NCI-H146 (cell line): ENCODE results near the gene PDHB.
"Not testable (repeated sequence)": the region's sequence is repeated elsewhere in the genome, so short reads cannot be mapped to it uniquely, and the experiment has no call there.

Experiments used
- DNase-seq: peaks from one replicate; lab custom pipeline; 2025; lab: John Stamatoyannopoulos, UW

PDHB gene

DNA sequence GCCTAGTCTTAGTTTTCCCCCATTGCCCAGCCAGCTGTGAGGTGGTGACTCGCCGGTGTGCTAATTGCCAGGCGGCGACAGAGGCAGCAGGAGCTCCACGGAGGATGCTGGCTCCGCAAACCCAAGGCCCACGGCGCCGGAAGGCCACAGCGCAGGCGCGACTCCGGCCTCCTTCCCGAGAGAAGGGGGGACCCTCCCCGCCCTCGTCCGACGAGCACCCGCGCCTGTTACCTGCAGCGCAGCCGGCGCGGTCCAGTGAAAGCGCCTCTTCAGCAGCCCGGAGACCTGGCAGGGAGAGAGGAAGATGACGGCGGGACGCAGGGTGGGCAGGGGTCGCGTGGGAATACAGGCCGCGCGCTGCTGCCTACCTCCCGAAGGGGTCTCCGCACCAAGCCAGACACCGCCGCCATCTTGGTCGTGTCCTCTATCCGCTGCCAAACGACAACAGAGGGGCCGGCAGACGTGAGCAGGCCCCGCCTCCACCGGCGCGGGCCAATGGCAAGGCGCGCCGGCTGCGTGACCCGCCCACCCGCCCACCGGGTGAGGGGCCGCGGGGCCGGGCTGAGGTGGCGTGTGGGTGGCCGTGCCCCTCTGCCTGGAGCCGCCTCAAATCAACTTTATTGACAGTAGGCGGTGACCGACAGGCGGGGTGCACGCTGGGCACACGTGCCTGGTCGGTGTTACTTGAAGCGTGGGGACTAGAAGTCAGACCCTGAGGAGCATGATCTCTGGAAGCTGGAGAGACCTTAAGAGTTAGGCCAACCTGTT lies at the start of gene PDHB:
TSS of gene PDHB (minus strand) at position 433 of the 768 bp plus-strand sequence. CDS start at position 410, 23 bp downstream.
- DNase-seq, result peak; percentile 87

DNA sequence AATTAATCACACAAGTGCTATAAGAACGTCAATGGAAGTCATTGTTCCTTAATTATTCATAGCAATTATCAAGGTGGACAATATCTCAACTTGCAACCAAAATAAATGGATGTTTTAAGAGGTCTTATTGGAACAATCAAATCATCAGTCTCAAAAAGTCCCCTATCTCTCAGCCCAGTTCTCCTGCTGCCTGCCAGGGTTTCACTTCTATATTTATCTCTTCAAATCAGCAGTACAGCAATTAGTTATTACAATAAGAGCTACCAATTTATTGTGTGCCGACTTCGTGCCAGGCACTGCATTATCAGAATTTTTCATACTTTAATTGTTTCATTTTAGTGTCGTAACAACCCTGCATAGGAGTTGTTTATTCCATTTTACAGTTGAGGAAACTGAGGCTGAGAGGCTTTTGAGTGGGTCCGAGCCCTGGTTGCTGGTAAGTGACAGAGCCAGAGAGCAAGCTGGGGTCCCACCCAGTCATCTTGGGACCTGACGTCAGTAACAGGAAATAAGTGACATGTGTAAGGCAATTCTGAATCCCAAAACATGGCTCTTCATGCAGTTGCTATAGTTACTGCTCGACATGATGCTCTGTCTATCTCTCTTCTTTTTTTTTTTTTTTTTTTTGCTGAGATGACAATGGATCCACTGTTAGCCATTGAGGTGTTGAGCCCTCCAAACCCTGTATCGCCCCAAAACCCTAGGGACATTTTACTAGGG lies 49.4 kb upstream of the PDHB start:
- DNase-seq, result no peak

DNA sequence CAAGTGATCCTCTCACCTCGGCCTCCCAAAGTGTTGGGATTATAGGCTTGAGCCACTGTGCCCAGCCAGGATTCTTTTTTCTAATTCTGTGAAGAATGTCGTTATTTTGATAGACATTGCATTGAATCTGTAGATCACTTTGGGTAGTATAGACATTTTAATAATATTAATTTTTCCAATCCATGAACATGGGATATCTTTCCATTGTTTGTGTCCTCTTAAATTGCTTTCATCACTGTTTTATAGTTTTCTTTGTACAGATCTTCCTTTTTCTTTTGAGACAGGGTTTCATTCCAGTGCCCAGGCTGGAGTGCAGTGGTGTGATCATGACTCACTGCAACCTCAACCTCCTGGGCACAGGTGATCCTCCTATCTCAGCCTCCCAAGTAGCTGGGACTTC lies 46.7 kb upstream of the PDHB start:
- no peak for DNase-seq

DNA sequence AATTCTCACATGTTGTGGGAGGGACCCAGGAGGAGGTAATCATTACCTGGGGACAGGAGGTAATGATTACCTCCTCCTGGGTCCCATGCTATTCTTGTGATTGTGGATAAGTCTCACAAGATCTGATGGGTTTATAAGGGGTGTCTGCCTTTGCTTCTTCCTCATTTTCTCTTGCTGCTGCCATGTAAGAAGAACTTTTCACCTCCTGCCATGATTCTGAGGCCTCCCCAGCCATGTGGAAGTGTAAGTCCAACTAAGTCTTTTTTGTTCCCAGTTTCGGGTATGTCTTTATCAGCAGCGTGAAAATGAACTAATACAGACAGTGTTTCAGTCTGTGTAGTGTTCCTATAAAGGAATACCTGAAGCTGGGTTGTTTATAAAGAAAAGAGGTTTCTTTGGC lies 45.1 kb upstream of the PDHB start:
- DNase-seq, result no peak

- DNase-seq, result no peak
Observed at GRCh38 chr3:58474967-58475578, 41.4 kb upstream of the PDHB start.

DNA sequence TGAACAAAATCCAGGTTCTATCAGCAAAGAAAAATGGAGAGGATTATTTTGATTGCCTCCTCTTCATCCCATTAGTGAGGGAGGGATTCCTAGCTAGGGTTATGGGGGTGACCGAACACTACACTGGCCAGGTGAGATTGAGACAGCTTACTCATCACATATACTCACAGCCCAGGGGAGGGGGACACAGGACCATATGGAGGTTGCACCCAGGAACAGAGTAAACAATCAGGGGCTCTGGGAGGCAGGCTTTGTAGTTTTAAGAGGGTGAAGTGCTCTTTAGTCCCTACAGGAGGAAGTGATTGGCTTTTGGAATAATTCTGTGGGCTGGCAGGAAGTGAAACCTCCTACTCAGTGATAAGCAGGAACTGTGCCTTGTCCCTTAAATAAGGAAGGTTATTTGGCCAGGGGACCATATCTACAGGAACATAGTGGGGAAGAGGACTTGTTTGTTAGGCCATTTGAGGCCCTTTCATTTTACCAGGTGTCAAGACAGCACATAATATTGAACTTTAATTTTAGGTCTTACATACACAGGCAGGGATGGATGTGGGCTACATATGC lies 40.8 kb upstream of the PDHB start:
- DNase-seq, result no peak

DNA sequence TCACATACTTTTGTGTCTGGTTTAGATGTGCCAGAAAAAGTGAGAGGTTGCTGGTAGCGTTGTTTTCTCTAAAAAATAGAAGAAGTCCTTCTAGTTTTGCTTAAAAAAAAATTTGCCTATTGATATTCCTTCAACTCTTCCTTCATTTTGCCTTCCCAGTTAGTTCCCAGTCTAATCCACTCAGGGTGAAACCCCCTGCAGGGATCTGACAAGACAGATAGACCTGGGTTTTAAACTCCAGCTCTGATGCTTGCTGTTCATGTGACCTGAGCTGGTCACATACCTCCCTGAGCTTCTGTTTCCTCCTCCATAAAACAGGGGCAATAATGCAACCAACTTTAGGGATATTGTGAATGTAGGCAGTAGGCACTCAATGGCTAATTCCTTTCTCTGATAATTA lies 39.6 kb upstream of the PDHB start:
- no peak for DNase-seq

DNA sequence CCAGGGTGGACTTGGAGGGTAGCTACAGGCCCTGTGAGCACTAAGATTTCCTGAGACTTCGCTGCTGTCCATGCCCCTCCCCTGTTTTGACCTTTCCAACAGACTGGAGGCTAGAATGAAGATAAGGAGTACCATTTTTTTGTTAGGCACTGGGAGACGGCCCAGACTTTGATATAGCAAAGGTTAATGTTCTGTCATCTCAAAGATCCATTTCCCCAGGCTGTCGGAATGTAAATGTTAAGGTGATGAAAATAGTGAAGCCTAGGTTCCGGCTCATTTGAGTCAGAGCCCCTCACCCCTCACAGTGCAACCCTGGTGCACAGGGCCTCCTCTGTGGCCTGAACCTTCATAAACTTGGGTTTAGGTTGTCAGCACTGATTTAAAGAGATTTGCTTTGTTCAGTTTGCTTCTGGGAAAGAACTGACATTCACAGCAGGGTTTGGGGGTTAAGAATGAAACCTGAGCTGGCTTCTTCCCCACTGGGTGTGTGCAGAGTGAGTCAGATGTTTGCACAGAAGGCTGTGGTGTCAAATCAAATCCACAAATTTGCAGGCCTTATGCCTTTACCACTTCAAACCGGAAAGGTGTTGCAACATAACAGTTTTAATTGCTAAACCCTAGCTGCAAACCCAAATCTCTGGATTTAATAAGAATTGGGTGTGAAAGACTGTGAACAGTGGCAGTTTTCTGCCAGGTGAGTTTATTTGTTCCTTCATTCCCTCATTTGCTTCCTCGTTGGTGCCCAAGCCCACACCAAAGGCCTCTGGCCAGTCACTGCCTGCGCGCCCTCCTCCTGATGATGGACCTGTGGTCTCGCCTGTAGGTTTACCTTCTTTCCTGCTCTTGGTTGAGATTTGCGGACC lies 37.6 kb upstream of the PDHB start:
- DNase-seq, result peak; percentile 92

DNA sequence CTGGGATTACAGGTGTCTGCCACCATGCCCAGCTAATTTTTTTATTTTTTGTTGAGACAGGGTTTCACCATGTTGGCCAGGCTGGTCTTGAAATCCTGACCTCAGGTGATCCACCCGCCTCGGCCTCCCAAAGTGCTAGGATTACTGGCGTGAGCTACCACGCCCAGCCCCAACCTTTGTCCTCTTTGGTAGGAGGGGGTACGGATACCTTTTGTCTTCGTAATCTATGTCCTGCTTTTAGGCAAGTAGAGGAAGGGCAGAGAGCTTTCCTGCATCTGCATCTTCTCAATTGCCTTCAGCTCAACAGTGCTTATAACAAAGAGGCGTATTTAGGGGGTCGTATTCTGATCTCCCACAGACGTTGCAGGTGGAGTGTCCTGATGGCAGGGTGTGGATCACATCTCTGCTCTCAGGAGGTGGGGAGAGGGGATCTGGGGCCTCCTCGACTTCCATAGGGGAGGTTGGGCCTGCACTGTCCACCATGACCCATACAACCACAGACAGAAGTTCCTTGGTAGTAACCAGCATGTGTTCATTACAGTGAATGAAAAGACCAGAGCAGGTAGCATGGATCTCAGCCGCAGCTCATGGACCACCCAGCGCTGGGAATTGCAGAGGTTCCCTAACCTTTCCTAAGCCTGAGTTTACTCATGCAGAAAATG lies 36.9 kb upstream of the PDHB start:
- DNase-seq, result no peak

- DNase-seq, result no peak
Observed at GRCh38 chr3:58469096-58469495, 35.5 kb upstream of the PDHB start.

- DNase-seq, result no peak
Observed at GRCh38 chr3:58466899-58467563, 33.4 kb upstream of the PDHB start.

DNA sequence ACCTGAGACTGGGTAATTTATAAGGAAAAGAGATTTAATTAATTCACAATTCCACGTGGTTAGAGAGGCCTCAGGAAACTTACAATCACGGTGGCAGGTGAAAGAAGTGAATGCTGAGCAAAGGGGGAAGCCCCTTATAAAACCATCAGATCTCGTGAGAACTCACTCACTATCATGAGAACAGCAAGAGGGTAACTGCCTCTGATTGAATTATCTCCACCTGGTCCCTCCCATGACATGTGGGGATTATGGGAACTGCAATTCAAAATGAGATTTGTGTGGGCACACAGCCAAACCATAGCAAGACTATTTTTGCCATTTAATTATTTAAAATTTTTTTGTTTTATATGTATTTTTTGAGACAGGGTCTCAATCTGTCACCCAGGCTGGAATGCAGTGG lies 31.2 kb upstream of the PDHB start:
- no peak for DNase-seq

- DNase-seq, result no peak
Observed at GRCh38 chr3:58463942-58464271, 30.3 kb upstream of the PDHB start.

GRCh38 chr3:58463181-58463941 lies 29.7 kb upstream of the PDHB start:
- DNase-seq, result peak; percentile 75

DNA sequence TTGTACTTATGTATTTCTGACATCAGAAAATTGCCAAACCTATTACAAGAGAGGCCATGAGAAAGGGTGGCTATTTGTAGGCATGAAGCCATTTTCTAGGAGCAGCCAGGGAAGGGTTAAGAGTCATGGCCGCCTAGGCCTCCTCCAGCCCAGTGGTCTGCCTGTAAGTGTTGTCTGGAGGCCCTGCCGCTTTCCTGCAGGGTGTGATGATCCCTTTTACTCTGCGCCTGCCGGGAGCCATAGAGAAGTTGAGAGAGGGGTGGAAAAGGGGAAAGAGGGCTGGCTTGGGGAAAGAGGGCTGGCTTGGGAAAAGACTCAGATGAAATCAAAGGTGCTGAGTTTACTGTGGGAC lies 29.2 kb upstream of the PDHB start:
- no peak for DNase-seq

DNA sequence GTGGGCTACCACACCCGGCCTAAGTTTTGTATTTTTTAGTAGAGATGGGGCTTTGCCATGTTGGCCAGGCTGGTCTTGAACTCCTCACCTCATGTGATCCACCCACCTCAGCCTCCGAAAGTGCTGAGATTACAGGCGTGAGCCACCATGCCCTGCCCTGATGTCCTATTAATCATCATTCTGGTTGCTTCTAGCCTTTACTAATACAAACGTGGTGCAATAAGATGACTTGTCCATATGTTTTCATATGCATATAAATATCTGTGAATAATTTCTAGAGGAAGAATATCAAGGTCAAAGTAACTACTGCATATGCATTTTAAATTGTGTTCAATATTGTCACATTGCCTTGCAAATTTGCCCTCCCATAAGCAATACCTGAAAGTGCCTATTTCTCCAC lies 25.5 kb upstream of the PDHB start:
- no peak for DNase-seq

GRCh38 chr3:58452176-58452575 lies 18.5 kb upstream of the PDHB start:
- peak; percentile 88 for DNase-seq

DNA sequence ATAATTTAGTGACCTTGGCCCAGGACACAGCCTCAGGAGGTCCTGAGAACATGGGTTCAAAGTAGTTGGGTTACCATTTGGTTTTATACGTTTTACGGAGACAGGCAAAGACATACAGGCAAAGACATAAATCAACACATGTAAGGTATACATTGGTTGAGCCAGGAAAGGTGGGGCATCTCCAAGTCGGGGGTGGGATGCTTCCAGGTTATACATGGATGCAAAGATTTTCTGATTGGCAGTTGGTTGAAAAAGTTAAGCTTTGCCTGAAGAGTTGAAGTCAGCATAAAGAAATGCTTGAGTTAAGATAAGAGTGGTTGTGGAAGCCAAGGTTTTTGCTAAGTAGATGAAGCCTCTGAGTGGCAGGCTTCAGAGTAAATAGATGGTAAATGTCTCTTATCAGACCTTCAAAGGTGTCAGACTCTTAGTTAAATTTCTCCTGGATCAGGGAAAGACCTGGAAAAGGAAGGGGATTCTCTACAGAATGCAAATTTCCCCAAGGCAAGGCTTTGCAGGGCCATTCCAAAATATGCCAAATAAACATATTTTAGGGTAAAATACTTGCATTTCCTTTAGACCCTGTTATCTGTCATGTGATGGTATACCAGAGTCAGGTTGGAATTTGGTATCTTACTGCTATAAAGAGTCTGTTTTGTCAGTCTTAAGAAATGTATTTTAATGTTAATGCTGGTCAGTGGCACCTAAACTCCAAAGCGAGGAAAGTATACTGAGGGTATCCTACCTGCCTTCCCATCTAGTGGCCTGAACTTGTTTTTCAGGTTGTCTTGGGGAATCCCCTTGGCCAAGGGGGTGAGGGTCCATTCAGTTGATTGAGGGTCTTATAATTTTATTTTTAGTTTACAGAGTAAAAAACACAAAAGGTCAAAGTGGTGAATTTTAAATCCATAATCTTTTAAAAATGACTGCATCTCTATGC lies 8.2 kb upstream of the PDHB start:
- no peak for DNase-seq

- DNase-seq, result not testable (repeated sequence)
Observed at GRCh38 chr3:58440996-58441355, 7.3 kb upstream of the PDHB start.
